B cell (primary cell): Measurements from ENCODE around the gene ZNF669. TPM values are rescaled to one million over a fixed set of nuclear protein-coding genes. Genes with fewer than 3 reads are reported as not detected.

ENCODE experiments used
- ATAC-seq: fragments of 200-7000 bp; cut with Tn5 transposase; one replicate; pipeline ENCODE4 v1.10.0; 2021; ENCODE audit warnings: low read depth, mild to moderate bottlenecking, moderate number of reproducible peaks, moderate library complexity
- CTCF ChIA-PET: fragments of 350-600 bp; sonication (Branson Sonifier 250); formaldehyde crosslinking; loops from one replicate; lab custom pipeline; 2021; ENCODE audit warnings: antibody characterized with exemption, inconsistent platforms; lab: Charles Lee
- POLR2A ChIA-PET: fragments of 350-600 bp; sonication (Branson Sonifier 250); formaldehyde crosslinking; loops from one replicate; lab custom pipeline; 2021; ENCODE audit warnings: antibody characterized with exemption; lab: Charles Lee
- DNase-seq: peaks from one replicate; pipeline ENCODE4 v3.0.0; 2013
- H2AFZ ChIP-seq: 2 replicates; pipeline ENCODE4 v1.6.1; 2012; ENCODE audit warnings: mild to moderate bottlenecking, low read depth, low read length; ENCODE audit not compliant: insufficient read depth, poor library complexity, severe bottlenecking
- H3K27ac ChIP-seq, 2 donors: 1 replicate in 1 of 2; 2 replicates in 1 of 2; pipeline ENCODE4 v1.5.1; 2012 to 2013; ENCODE audit warnings: low read length in 2 of 2, mild to moderate bottlenecking in 2 of 2, moderate library complexity in 1 of 2
- H3K27me3 ChIP-seq, 4 experiments: fragments of 200-600 bp in 1 of 4; sonication (generic) in 1 of 4; replicated peaks in 1 of 4; 1 replicate in 2 of 4; 2 replicates in 2 of 4; pipeline versions ENCODE4 v1.6.1 to v1.7.0; 2013 to 2016; ENCODE audit warnings: low read length in 3 of 4, mild to moderate bottlenecking in 2 of 4, mixed read lengths in 1 of 4, moderate library complexity in 1 of 4; ENCODE audit not compliant: insufficient read depth in 4 of 4, control insufficient read depth in 3 of 4; ENCODE audit errors: control extremely low read depth in 1 of 4
- H3K36me3 ChIP-seq, 2 experiments: replicated peaks in 1 of 2; 1 replicate in 1 of 2; 2 replicates in 1 of 2; pipeline versions ENCODE4 v1.6.1 to v1.7.1; 2013; ENCODE audit warnings: low read length in 1 of 2; ENCODE audit not compliant: insufficient read depth in 2 of 2, control insufficient read depth in 1 of 2; ENCODE audit errors: control extremely low read depth in 1 of 2, extremely low read depth in 1 of 2
- H3K4me1 ChIP-seq, 2 donors: fragments of 200-600 bp in 1 of 2; sonication (generic) in 1 of 2; 1 replicate in 1 of 2; 2 replicates in 1 of 2; pipeline versions ENCODE4 v1.5.1 to v1.6.1; 2013 to 2017; ENCODE audit warnings: low read length in 2 of 2; ENCODE audit not compliant: control insufficient read depth in 2 of 2, insufficient read depth in 2 of 2
- H3K4me2 ChIP-seq: replicated peaks from 2 replicates; pipeline ENCODE3; 2012; ENCODE audit warnings: mild to moderate bottlenecking, low read depth, low read length; ENCODE audit not compliant: poor library complexity, severe bottlenecking
- H3K4me3 ChIP-seq, 5 experiments: fragments of 200-600 bp in 1 of 5; sonication (generic) in 1 of 5; 1 replicate in 3 of 5; 2 replicates in 2 of 5; pipeline versions ENCODE4 v1.5.1 to v1.7.0; 2011 to 2016; ENCODE audit warnings: low read length in 4 of 5, mild to moderate bottlenecking in 4 of 5, low read depth in 2 of 5, control low read depth in 1 of 5, moderate library complexity in 1 of 5; ENCODE audit not compliant: insufficient read depth in 1 of 5; ENCODE audit errors: control extremely low read depth in 1 of 5, extremely low read depth in 1 of 5
- H3K79me2 ChIP-seq: fragments of 200-600 bp; sonication (generic); one replicate; pipeline ENCODE4 v1.6.0; 2016; ENCODE audit warnings: low read length; ENCODE audit not compliant: control insufficient read depth, insufficient read depth
- H3K9ac ChIP-seq: fragments of 200-600 bp; sonication (generic); 2 replicates; pipeline ENCODE4 v1.6.1; 2017; ENCODE audit warnings: mild to moderate bottlenecking, low read length, moderate library complexity
- H3K9me3 ChIP-seq, 3 donors: one replicate each; pipeline versions ENCODE4 v1.6.1 to v1.7.1; 2013; ENCODE audit warnings: low read length in 2 of 3; ENCODE audit not compliant: control insufficient read depth in 2 of 3, insufficient read depth in 1 of 3; ENCODE audit errors: control extremely low read depth in 1 of 3
- H4K20me1 ChIP-seq: 2 replicates; pipeline ENCODE4 v1.6.0; 2012; ENCODE audit warnings: mild to moderate bottlenecking, low read length; ENCODE audit not compliant: insufficient read depth, control insufficient read depth, poor library complexity, severe bottlenecking
- H3K27ac Mint-ChIP-seq: one replicate; pipeline ENCODE4 v1.8.0; 2021; ENCODE audit warnings: mixed read lengths
- H3K27me3 Mint-ChIP-seq: one replicate; pipeline ENCODE4 v1.8.0; 2021; ENCODE audit warnings: mixed read lengths
- H3K4me1 Mint-ChIP-seq: one replicate; pipeline ENCODE4 v1.8.0; 2021; ENCODE audit warnings: mixed read lengths
- H3K4me3 Mint-ChIP-seq: one replicate; pipeline ENCODE4 v1.8.0; 2021; ENCODE audit warnings: mixed read lengths
- H3K9me3 Mint-ChIP-seq: one replicate; pipeline ENCODE4 v1.8.0; 2022; ENCODE audit warnings: mixed read lengths; ENCODE audit not compliant: insufficient read depth
- EZH2 ChIP-seq: IDR thresholded peaks from 2 replicates; pipeline ENCODE4 v1.6.1; 2012; ENCODE audit warnings: borderline replicate concordance, low read depth, mild to moderate bottlenecking, moderate library complexity, low read length; ENCODE audit not compliant: insufficient read depth, poor library complexity, severe bottlenecking
- WGBS: methylation state at CpG from one replicate; pipeline ENCODE4 v1.1.5; 2013; ENCODE audit warnings: missing lambda C conversion rate; ENCODE audit not compliant: insufficient coverage; 5-methylcytosine and 5-hydroxymethylcytosine counted together
- intact Hi-C: fragments of 100-400 bp; cut with micrococcal nuclease; formaldehyde crosslinking; loops from one replicate; pipeline ENCODE4 v1.10.0; 2022
- polyA plus RNA-seq: library from polyadenylated mRNA; depleted of rRNA; stranded (reverse); fragments of >200 nt; gene quantifications from 2 replicates; pipeline ENCODE4 v1.2.3, GENCODE V29; 2012
- total RNA-seq, 2 donors: library from RNA; stranded (reverse); fragments of 120-200 nt in 1 of 2; gene quantifications; 1 replicate in 1 of 2; 2 replicates in 1 of 2; pipeline versions ENCODE4 v1.2.3 to v1.2.4, GENCODE V29; 2013 to 2022
- TF ChIP-seq, protein P1 (sequence below): fragments of 200-600 bp; IDR thresholded peaks from one replicate; pipeline ENCODE4 v1.8.0; 2022; ENCODE audit warnings: antibody characterized with exemption, mild to moderate bottlenecking

ZNF669 gene
- total and polyA plus RNA-seq, 2 donors (not counting 1 experiment from before 2014, with no cell fraction given): 16.3 to 20.8 TPM

- Mint-ChIP-seq H3K9me3 (no peaks in the 10 kb centered on the region), H3K4me1 (peaks cover 8% of the 10 kb centered on the region), H3K27ac (no peak overlapping the region), H3K4me3 (no peak overlapping the region), H3K27me3 (peaks cover 20% of the 10 kb centered on the region)
- ATAC-seq (no peak), DNase-seq (no peak)
- no peak overlapping the region for H3K4me2 ChIP-seq
- no peak overlapping the region for H3K27ac ChIP-seq
- no peak overlapping the region for H2AFZ ChIP-seq
- H3K4me1 ChIP-seq: peaks cover 12 to 16% of the 10 kb centered on the region in 2 donors
- H3K79me2 ChIP-seq: no peaks in the 10 kb centered on the region
- CTCF ChIA-PET: no interaction called here
- H3K4me3 ChIP-seq: no peak overlapping the region
- WGBS: 93% methylated on average over 13 of the region's 13 CpGs
- peaks cover 0 to 34% (median 0%) of the 10 kb centered on the region in 3 donors for H3K9me3 ChIP-seq
- H3K36me3 ChIP-seq: no peaks in the 10 kb centered on the region
- TF ChIP-seq, protein P1, sequence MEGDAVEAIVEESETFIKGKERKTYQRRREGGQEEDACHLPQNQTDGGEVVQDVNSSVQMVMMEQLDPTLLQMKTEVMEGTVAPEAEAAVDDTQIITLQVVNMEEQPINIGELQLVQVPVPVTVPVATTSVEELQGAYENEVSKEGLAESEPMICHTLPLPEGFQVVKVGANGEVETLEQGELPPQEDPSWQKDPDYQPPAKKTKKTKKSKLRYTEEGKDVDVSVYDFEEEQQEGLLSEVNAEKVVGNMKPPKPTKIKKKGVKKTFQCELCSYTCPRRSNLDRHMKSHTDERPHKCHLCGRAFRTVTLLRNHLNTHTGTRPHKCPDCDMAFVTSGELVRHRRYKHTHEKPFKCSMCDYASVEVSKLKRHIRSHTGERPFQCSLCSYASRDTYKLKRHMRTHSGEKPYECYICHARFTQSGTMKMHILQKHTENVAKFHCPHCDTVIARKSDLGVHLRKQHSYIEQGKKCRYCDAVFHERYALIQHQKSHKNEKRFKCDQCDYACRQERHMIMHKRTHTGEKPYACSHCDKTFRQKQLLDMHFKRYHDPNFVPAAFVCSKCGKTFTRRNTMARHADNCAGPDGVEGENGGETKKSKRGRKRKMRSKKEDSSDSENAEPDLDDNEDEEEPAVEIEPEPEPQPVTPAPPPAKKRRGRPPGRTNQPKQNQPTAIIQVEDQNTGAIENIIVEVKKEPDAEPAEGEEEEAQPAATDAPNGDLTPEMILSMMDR: no peak
- TF ChIP-seq EZH2: no peak
- no peaks in the 10 kb centered on the region for H4K20me1 ChIP-seq
- intact Hi-C loops: no loop called here
- peaks cover 0 to 33% (median 18%) of the 10 kb centered on the region in 4 experiments for H3K27me3 ChIP-seq
- H3K9ac ChIP-seq: no peak overlapping the region
- POLR2A ChIA-PET: no interaction called here
Measured at GRCh38 chr1:247114351-247115140, 10.4 kb upstream of the ZNF669 start.

- WGBS: 94% methylated on average over 5 of the region's 5 CpGs
Measured at GRCh38 chr1:247113733-247114271, 9.6 kb upstream of the ZNF669 start.

More at GRCh38 chr1:247113733-247114271, 9.6 kb upstream of the ZNF669 start:
- H3K27me3 ChIP-seq: peaks cover 0 to 36% (median 20%) of the 10 kb centered on the region in 4 experiments
- TF ChIP-seq, protein P1: no peak
- no peak for TF ChIP-seq EZH2
- POLR2A ChIA-PET: no interaction called here
- no peak overlapping the region for H3K4me3 ChIP-seq
- intact Hi-C loops: no loop called here
- H3K79me2 ChIP-seq: no peaks in the 10 kb centered on the region
- H3K27ac Mint-ChIP-seq: no peak overlapping the region
- H3K9ac ChIP-seq: no peak overlapping the region
- H3K4me2 ChIP-seq: no peak overlapping the region
- H3K36me3 ChIP-seq: no peaks in the 10 kb centered on the region
- H2AFZ ChIP-seq: no peak overlapping the region
- H3K27me3 Mint-ChIP-seq: peaks cover 24% of the 10 kb centered on the region
- no peaks in the 10 kb centered on the region for H3K9me3 Mint-ChIP-seq
- ATAC-seq (no peak), DNase-seq (no peak)
- H3K4me3 Mint-ChIP-seq: peak overlapping the region; percentile 76
- peaks cover 12 to 16% of the 10 kb centered on the region in 2 donors for H3K4me1 ChIP-seq
- no peak overlapping the region for H3K27ac ChIP-seq
- peaks cover 8% of the 10 kb centered on the region for H3K4me1 Mint-ChIP-seq
- peaks cover 0 to 27% (median 0%) of the 10 kb centered on the region in 3 donors for H3K9me3 ChIP-seq
- no peaks in the 10 kb centered on the region for H4K20me1 ChIP-seq
- CTCF ChIA-PET: no interaction called here
